Liver (tissue), 9 donors: Measurements from ENCODE around the gene OR2T4. TPM values are rescaled to one million over a fixed set of nuclear protein-coding genes. Genes with fewer than 3 reads are reported as not detected.

Experiments
- DNase-seq: peaks from one replicate; pipeline ENCODE4 v3.0.0-alpha.2; 2017; ENCODE audit warnings: low spot score
- H3K27ac ChIP-seq, 2 donors: one replicate each; pipeline ENCODE4 v1.7.0; 2013; ENCODE audit warnings: inconsistent platforms in 2 of 2, low read length in 2 of 2, control low read depth in 1 of 2, low read depth in 1 of 2, mild to moderate bottlenecking in 1 of 2
- H3K27me3 ChIP-seq, 4 donors: one replicate each; pipeline versions ENCODE4 v1.6.1 to v1.7.0; 2013; ENCODE audit warnings: low read length in 3 of 4, inconsistent platforms in 1 of 4, mild to moderate bottlenecking in 1 of 4, moderate library complexity in 1 of 4; ENCODE audit not compliant: control insufficient read depth in 4 of 4, insufficient read depth in 4 of 4
- H3K36me3 ChIP-seq, 4 donors: one replicate each; pipeline versions ENCODE4 v1.6.1 to v1.7.0; 2013; ENCODE audit warnings: low read length in 3 of 4, mild to moderate bottlenecking in 3 of 4, low read depth in 1 of 4, moderate library complexity in 1 of 4; ENCODE audit not compliant: control insufficient read depth in 4 of 4, insufficient read depth in 3 of 4
- H3K4me1 ChIP-seq, 4 donors: one replicate each; pipeline versions ENCODE4 v1.6.1 to v1.7.0; 2013; ENCODE audit warnings: low read length in 3 of 4, mild to moderate bottlenecking in 3 of 4, moderate library complexity in 1 of 4; ENCODE audit not compliant: control insufficient read depth in 4 of 4, insufficient read depth in 4 of 4
- H3K4me3 ChIP-seq, 3 donors: one replicate each; pipeline versions ENCODE4 v1.6.1 to v1.7.0; 2013; ENCODE audit warnings: low read length in 3 of 3, control low read depth in 1 of 3, low read depth in 1 of 3, mild to moderate bottlenecking in 1 of 3
- H3K9ac ChIP-seq, 2 donors: one replicate each; pipeline ENCODE4 v1.7.0; 2013; ENCODE audit warnings: low read length in 2 of 2, mild to moderate bottlenecking in 2 of 2, moderate library complexity in 2 of 2, control low read depth in 1 of 2, low read depth in 1 of 2
- H3K9me3 ChIP-seq, 4 donors: one replicate each; pipeline versions ENCODE4 v1.6.1 to v1.7.0; 2013; ENCODE audit warnings: low read length in 3 of 4; ENCODE audit not compliant: control insufficient read depth in 4 of 4
- EGR1 ChIP-seq, 2 donors: IDR thresholded peaks; 2 replicates each; pipeline ENCODE4 v1.6.1; 2016 to 2018; ENCODE audit warnings: antibody characterized with exemption in 2 of 2, low read depth in 2 of 2
- FOXA1 ChIP-seq: IDR thresholded peaks from 2 replicates; pipeline ENCODE4 v1.6.1; 2016; ENCODE audit warnings: antibody characterized with exemption
- FOXA2 ChIP-seq: IDR thresholded peaks from 2 replicates; pipeline ENCODE4 v1.6.1; 2016; ENCODE audit warnings: antibody characterized with exemption
- GABPA ChIP-seq, 2 donors: IDR thresholded peaks in 1 of 2; conservative IDR thresholded peaks in 1 of 2; 2 replicates each; pipeline ENCODE4 v1.6.1; 2016; ENCODE audit warnings: antibody characterized with exemption in 2 of 2, mild to moderate bottlenecking in 1 of 2, moderate library complexity in 1 of 2
- HNF4A ChIP-seq, 2 donors: conservative IDR thresholded peaks; 2 replicates each; pipeline ENCODE4 v1.6.1; 2016; ENCODE audit warnings: antibody characterized with exemption in 2 of 2, mild to moderate bottlenecking in 2 of 2
- HNF4G ChIP-seq: IDR thresholded peaks from 2 replicates; pipeline ENCODE4 v1.6.1; 2016; ENCODE audit warnings: antibody characterized with exemption
- JUND ChIP-seq, 2 donors: IDR thresholded peaks; 2 replicates each; pipeline ENCODE4 v1.6.1; 2016; ENCODE audit warnings: antibody characterized with exemption in 2 of 2
- NR2F2 ChIP-seq: IDR thresholded peaks from 2 replicates; pipeline ENCODE4 v1.6.1; 2016; ENCODE audit warnings: antibody characterized with exemption
- RAD21 ChIP-seq, 2 donors: IDR thresholded peaks; 2 replicates each; pipeline ENCODE4 v1.6.1; 2016; ENCODE audit warnings: antibody characterized with exemption in 2 of 2, mild to moderate bottlenecking in 2 of 2
- RXRA ChIP-seq, 2 donors: IDR thresholded peaks; 2 replicates each; pipeline ENCODE4 v1.6.1; 2017 to 2018; ENCODE audit warnings: antibody characterized with exemption in 2 of 2, mild to moderate bottlenecking in 1 of 2
- SP1 ChIP-seq: IDR thresholded peaks from 2 replicates; pipeline ENCODE4 v1.6.1; 2018; ENCODE audit warnings: antibody characterized with exemption, mild to moderate bottlenecking
- TAF1 ChIP-seq: conservative IDR thresholded peaks from 2 replicates; pipeline ENCODE4 v1.6.1; 2016; ENCODE audit warnings: antibody characterized with exemption, mild to moderate bottlenecking
- YY1 ChIP-seq: IDR thresholded peaks from 2 replicates; pipeline ENCODE4 v1.6.1; 2016; ENCODE audit warnings: antibody characterized with exemption, mild to moderate bottlenecking
- WGBS: extraction: QIAGEN DNeasy Blood & Tissue Kit; methylation state at CpG from one replicate; pipeline ENCODE4 v1.1.7; 2013; 5-methylcytosine and 5-hydroxymethylcytosine counted together
- polyA plus RNA-seq, 2 donors: library from polyadenylated mRNA; stranded (reverse) in 1 of 2; unstranded in 1 of 2; fragments of 200-250 nt in 1 of 2; fragments of >200 nt in 1 of 2; fragmentation: Nextera tagmentation in 1 of 2; extraction: Ambion mirVana in 1 of 2; gene quantifications; one replicate each; pipeline versions ENCODE4 v1.2.1 to v1.2.3, GENCODE V29; 2013 to 2015
- total RNA-seq, 2 donors: library from RNA; depleted of rRNA; stranded (reverse); fragments of >200 nt; gene quantifications; one replicate each; pipeline ENCODE4 v1.2.3, GENCODE V29; 2014
- TF ChIP-seq, protein P1 (sequence below): IDR thresholded peaks from 2 replicates; pipeline ENCODE4 v1.6.1; 2016; ENCODE audit warnings: antibody characterized with exemption
- TF ChIP-seq, protein P2 (sequence below): IDR thresholded peaks from 2 replicates; pipeline ENCODE4 v1.6.1; 2016; ENCODE audit warnings: antibody characterized with exemption
- TF ChIP-seq, protein P3 (sequence below): fragments of 150-350 bp; IDR thresholded peaks from 2 replicates; pipeline ENCODE4 v1.5.1; 2017; ENCODE audit warnings: improper control_type of control experiment, low read depth, low read length; ENCODE audit not compliant: missing input control
- TF ChIP-seq, protein P4 (sequence below): IDR thresholded peaks from 2 replicates; pipeline ENCODE4 v1.6.1; 2016; ENCODE audit warnings: antibody characterized with exemption
- TF ChIP-seq, protein P5 (sequence below): IDR thresholded peaks from 2 replicates; pipeline ENCODE4 v1.6.1; 2016; ENCODE audit warnings: antibody characterized with exemption, mild to moderate bottlenecking
- donor health status: healthy.
- donor health status: healthy.
- donor health status: healthy.
- donor health status: healthy.
- donor health status: healthy.

Gene OR2T4
- total and polyA plus RNA-seq, 4 donors = not detected

DNA sequence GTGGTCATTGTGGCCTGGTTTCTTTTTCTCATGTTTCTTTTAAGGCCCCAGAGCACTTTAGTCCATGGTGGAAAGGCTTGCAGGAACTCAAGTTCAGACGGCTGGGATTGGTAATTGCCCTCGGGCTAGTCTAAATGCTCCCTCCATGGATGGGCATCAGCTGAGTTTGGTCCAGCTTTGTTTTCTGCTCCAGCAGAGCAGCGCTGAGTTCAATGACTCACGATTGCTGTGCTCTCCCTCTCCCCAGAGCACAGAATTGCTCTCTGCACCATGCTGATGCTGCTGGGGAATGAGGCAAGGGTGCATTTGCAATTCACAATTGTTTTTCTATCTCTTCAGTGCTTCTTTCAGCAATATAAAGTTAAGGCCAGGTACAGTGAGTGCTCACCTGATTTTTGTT is 12.3 kb downstream of the OR2T4 start:
- H3K4me1 ChIP-seq = no peaks in the 10 kb centered on the region
- H3K27ac ChIP-seq = no peak overlapping the region
- no peak overlapping the region for H3K4me3 ChIP-seq
- DNase-seq = no peak
- no peaks in the 10 kb centered on the region for H3K36me3 ChIP-seq
- no peak overlapping the region for H3K9ac ChIP-seq
- WGBS = 72% methylated on average over 4 of the region's 4 CpGs
- no peak for TF ChIP-seq GABPA (IDR thresholded peaks at IDR 0.05 in 1 of 2, conservative IDR thresholded peaks at IDR 0.05 in 1 of 2)
- TF ChIP-seq, protein P1, sequence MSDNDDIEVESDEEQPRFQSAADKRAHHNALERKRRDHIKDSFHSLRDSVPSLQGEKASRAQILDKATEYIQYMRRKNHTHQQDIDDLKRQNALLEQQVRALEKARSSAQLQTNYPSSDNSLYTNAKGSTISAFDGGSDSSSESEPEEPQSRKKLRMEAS = no peak
- TF ChIP-seq JUND (IDR thresholded peaks at IDR 0.05) = no peak
- no peak for TF ChIP-seq SP1
- TF ChIP-seq HNF4A (conservative IDR thresholded peaks at IDR 0.05) = no peak
- TF ChIP-seq EGR1 (IDR thresholded peaks at IDR 0.05; ENCODE audit: low read depth in 2 of 2) = no peak
- TF ChIP-seq FOXA1 = no peak
- TF ChIP-seq, protein P2, sequence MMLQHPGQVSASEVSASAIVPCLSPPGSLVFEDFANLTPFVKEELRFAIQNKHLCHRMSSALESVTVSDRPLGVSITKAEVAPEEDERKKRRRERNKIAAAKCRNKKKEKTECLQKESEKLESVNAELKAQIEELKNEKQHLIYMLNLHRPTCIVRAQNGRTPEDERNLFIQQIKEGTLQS = no peak
- no peak for TF ChIP-seq HNF4G
- no peak for TF ChIP-seq RXRA (IDR thresholded peaks at IDR 0.05)
- no peak for TF ChIP-seq NR2F2
- TF ChIP-seq, protein P3, sequence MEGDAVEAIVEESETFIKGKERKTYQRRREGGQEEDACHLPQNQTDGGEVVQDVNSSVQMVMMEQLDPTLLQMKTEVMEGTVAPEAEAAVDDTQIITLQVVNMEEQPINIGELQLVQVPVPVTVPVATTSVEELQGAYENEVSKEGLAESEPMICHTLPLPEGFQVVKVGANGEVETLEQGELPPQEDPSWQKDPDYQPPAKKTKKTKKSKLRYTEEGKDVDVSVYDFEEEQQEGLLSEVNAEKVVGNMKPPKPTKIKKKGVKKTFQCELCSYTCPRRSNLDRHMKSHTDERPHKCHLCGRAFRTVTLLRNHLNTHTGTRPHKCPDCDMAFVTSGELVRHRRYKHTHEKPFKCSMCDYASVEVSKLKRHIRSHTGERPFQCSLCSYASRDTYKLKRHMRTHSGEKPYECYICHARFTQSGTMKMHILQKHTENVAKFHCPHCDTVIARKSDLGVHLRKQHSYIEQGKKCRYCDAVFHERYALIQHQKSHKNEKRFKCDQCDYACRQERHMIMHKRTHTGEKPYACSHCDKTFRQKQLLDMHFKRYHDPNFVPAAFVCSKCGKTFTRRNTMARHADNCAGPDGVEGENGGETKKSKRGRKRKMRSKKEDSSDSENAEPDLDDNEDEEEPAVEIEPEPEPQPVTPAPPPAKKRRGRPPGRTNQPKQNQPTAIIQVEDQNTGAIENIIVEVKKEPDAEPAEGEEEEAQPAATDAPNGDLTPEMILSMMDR = no peak
- no peak for TF ChIP-seq FOXA2
- H3K9me3 ChIP-seq = no peaks in the 10 kb centered on the region
- H3K27me3 ChIP-seq = no peaks in the 10 kb centered on the region

DNA sequence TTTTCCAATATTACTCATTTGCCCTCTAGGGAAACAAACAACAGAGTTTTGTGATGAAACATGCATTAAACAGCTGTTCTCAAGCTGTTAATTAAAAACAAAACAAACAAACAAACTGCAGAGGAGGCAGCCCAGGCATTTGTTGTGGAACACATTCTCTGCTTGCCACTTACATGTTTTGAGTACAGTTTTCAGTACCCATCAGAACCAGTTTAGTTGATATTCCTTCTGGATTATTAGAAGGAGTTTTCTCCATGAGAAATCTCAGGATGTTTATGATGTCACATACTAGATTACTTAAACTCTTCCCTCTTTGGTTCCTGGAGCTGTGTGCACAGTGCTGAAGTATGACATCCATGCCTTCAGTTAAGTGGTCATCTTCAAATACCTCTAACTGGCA is 14.0 kb downstream of the OR2T4 start, which contains the start of gene OR2T6:
TSS of gene OR2T6 (plus strand) at position 301 of the 400 bp plus-strand sequence. CDS start 11,863 bp downstream, outside the sequence.
- no peak for DNase-seq
- Histone ChIP-seq H3K4me1 (no peaks in the 10 kb centered on the region), H3K9ac (no peak within 1 kb of the TSS), H3K9me3 (no peaks in the 10 kb centered on the region), H3K4me3 (no peak within 1 kb of the TSS), H3K27ac (no peak within 1 kb of the TSS), H3K36me3 (no peaks in the 10 kb centered on the region), H3K27me3 (no peaks in the 10 kb centered on the region)
- no peak for TF ChIP-seq JUND (IDR thresholded peaks at IDR 0.05)
- TF ChIP-seq YY1 = no peak
- no peak for TF ChIP-seq RAD21 (IDR thresholded peaks at IDR 0.05)
- TF ChIP-seq RXRA (IDR thresholded peaks at IDR 0.05) = no peak
- TF ChIP-seq HNF4G = no peak
- TF ChIP-seq, protein P4, sequence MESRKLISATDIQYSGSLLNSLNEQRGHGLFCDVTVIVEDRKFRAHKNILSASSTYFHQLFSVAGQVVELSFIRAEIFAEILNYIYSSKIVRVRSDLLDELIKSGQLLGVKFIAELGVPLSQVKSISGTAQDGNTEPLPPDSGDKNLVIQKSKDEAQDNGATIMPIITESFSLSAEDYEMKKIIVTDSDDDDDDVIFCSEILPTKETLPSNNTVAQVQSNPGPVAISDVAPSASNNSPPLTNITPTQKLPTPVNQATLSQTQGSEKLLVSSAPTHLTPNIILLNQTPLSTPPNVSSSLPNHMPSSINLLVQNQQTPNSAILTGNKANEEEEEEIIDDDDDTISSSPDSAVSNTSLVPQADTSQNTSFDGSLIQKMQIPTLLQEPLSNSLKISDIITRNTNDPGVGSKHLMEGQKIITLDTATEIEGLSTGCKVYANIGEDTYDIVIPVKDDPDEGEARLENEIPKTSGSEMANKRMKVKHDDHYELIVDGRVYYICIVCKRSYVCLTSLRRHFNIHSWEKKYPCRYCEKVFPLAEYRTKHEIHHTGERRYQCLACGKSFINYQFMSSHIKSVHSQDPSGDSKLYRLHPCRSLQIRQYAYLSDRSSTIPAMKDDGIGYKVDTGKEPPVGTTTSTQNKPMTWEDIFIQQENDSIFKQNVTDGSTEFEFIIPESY = no peak
- no peak for TF ChIP-seq FOXA2
- TF ChIP-seq TAF1 = no peak
- no peak for TF ChIP-seq GABPA (IDR thresholded peaks at IDR 0.05 in 1 of 2, conservative IDR thresholded peaks at IDR 0.05 in 1 of 2)
- TF ChIP-seq, protein P1 = no peak
- no peak for TF ChIP-seq NR2F2
- no peak for TF ChIP-seq SP1
- TF ChIP-seq EGR1 (IDR thresholded peaks at IDR 0.05; ENCODE audit: low read depth in 2 of 2) = no peak
- no peak for TF ChIP-seq HNF4A (conservative IDR thresholded peaks at IDR 0.05)
- TF ChIP-seq, protein P2 = no peak
- no peak for TF ChIP-seq FOXA1
- TF ChIP-seq, protein P5, sequence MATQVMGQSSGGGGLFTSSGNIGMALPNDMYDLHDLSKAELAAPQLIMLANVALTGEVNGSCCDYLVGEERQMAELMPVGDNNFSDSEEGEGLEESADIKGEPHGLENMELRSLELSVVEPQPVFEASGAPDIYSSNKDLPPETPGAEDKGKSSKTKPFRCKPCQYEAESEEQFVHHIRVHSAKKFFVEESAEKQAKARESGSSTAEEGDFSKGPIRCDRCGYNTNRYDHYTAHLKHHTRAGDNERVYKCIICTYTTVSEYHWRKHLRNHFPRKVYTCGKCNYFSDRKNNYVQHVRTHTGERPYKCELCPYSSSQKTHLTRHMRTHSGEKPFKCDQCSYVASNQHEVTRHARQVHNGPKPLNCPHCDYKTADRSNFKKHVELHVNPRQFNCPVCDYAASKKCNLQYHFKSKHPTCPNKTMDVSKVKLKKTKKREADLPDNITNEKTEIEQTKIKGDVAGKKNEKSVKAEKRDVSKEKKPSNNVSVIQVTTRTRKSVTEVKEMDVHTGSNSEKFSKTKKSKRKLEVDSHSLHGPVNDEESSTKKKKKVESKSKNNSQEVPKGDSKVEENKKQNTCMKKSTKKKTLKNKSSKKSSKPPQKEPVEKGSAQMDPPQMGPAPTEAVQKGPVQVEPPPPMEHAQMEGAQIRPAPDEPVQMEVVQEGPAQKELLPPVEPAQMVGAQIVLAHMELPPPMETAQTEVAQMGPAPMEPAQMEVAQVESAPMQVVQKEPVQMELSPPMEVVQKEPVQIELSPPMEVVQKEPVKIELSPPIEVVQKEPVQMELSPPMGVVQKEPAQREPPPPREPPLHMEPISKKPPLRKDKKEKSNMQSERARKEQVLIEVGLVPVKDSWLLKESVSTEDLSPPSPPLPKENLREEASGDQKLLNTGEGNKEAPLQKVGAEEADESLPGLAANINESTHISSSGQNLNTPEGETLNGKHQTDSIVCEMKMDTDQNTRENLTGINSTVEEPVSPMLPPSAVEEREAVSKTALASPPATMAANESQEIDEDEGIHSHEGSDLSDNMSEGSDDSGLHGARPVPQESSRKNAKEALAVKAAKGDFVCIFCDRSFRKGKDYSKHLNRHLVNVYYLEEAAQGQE = no peak
- TF ChIP-seq, protein P3 = no peak
